Mononuclear cell (primary cell): ENCODE measurements around the gene CCL23. TPM values are rescaled to one million over a fixed set of nuclear protein-coding genes. Genes with fewer than 3 reads are reported as not detected.

Experiments used
- H3K27me3 ChIP-seq: 2 replicates; pipeline ENCODE4 v1.6.0; 2011; ENCODE audit warnings: low read length, control low read depth; ENCODE audit not compliant: insufficient read depth
- H3K4me1 ChIP-seq: 2 replicates; pipeline ENCODE4 v1.5.1; 2011; ENCODE audit warnings: mild to moderate bottlenecking, low read length, control low read depth; ENCODE audit not compliant: insufficient read depth
- H3K4me3 ChIP-seq: 2 replicates; pipeline ENCODE4 v1.5.1; 2011; ENCODE audit warnings: mild to moderate bottlenecking, low read length, moderate library complexity
- H3K9me3 ChIP-seq: 2 replicates; pipeline ENCODE4 v1.5.1; 2011; ENCODE audit warnings: low read depth, mild to moderate bottlenecking, control low read depth, low read length
- total RNA-seq: library from RNA; depleted of rRNA; stranded (reverse); fragments of >200 nt; gene quantifications from one replicate; pipeline ENCODE4 v1.2.3, GENCODE V29; 2012

Gene CCL23
- total RNA-seq, 1 donor: not detected

DNA sequence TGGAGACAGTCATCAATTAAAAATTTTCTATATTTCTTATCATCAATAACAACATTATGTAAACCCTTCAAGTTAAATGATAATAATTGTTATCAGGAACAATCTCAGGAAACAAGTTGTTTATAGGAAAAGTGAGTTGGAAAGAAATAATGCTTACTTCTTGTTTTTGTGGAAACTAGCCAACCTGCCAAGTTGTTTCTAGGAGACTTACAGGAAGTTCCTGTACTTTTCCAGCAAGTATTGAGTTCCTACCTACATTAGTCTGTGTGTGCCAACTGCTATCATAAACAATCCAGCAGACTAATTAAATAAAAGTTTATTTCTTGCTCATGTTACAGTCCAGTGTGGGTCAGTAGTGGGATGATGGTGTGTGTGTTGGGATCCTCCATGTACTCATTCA, 29.6 kb downstream of the CCL23 start:
- Histone ChIP-seq H3K4me1 (no peaks in the 10 kb centered on the region), H3K9me3 (no peaks in the 10 kb centered on the region), H3K27me3 (no peaks in the 10 kb centered on the region), H3K4me3 (no peak overlapping the region)

DNA sequence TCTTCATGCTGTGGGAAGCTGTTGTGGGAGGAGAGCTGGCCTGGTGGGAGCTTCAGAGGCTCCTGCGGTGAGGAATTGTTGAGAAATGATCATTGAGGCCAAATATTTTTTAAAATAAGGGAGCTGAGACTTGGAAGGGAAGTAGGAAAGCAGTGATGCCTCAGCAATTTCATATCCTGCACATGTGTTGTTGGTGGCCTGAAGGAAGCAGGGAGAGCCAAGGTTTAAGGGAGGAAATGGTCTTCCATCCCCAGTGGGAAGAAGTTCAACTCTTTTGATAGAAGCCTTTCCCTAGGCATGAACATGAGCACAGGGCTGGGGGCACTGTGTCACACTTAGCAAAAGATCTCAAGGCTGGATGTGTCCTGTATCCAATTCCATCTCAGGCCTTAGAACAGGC, 31.1 kb downstream of the CCL23 start, which contains the start of gene CCL14:
CCL14 (minus strand) TSS at position 87 of the 400 bp plus-strand sequence; CDS start at position 7, 80 bp downstream.
- Histone ChIP-seq H3K9me3 (no peaks in the 10 kb centered on the region), H3K4me1 (no peaks in the 10 kb centered on the region), H3K4me3 (no peak within 1 kb of the TSS), H3K27me3 (no peaks in the 10 kb centered on the region)

GRCh38 chr17:35984140-35984539, 33.6 kb downstream of the CCL23 start:
- no peak overlapping the region for H3K4me3 ChIP-seq
- no peaks in the 10 kb centered on the region for H3K9me3 ChIP-seq
- H3K4me1 ChIP-seq: no peaks in the 10 kb centered on the region
- no peaks in the 10 kb centered on the region for H3K27me3 ChIP-seq

DNA sequence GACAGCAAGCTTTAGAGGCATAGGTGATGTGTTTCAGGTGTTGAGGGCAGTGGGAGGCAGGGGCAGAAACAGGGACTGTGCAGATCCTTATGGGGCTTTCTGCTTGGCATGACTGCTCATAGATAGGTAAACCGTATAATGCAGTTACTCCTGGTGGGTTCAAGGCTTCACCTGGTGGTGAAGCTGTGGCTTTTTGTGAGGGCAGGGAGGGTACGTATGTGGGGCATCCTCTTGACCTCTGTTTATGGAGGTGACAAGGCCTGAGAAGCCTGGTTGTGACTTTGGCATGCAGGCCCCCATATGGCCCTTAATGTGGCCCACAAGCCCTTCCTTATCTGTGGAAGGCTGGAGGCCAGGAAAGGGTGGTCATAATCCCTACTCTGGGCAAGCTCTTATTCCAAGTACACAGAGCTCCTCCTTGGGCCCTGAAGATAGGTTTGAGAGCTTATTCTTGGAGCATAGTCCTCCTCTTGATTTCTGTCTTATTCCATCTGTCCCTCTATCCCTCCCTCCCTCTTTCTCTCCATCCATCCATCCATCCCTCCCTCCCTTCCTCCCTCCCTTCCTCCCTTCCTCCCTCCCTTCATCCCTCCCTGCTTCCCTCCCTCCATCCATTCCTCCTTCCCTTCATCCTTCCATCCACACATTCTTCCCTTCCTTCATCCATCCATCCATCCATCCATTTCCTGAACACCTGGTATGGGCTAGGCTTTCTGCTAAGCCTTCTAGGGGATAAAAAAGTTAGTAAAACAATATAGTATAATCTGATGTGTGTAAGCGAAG, 35.2 kb downstream of the CCL23 start:
- H3K27me3 ChIP-seq: no peaks in the 10 kb centered on the region
- no peak overlapping the region for H3K4me3 ChIP-seq
- no peaks in the 10 kb centered on the region for H3K9me3 ChIP-seq
- H3K4me1 ChIP-seq: no peaks in the 10 kb centered on the region

DNA sequence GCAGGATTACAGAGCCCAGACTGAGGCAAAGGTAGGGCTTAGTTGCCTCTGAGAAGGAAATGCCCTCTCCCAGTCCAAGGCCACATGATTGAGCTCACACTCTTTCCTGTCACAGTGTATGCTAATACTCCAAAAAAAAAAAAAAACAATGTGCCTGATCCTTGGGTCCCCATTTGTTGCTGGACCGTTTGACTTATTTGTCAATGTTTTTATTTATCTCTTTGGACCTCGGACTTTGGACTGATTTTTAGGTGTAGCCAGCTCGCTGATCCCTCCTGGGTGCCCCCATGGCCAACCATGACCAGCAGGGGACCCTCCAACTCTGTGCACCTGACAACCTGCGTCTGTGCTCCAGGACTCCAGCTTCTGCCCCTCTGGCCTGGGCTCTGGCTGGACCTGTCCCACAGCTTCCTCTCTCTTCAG, 35.9 kb downstream of the CCL23 start:
- H3K4me3 ChIP-seq: no peak overlapping the region
- H3K27me3 ChIP-seq: no peaks in the 10 kb centered on the region
- H3K9me3 ChIP-seq: no peaks in the 10 kb centered on the region
- H3K4me1 ChIP-seq: no peaks in the 10 kb centered on the region

- Histone ChIP-seq H3K27me3 (no peaks in the 10 kb centered on the region), H3K4me3 (no peak within 1 kb of the TSS), H3K9me3 (no peaks in the 10 kb centered on the region), H3K4me1 (no peaks in the 10 kb centered on the region)
These were observed 36.5 kb downstream of the CCL23 start, which contains the start of gene CCL16 for GRCh38 chr17:35981246-35981645. Gene CCL16, minus strand, starts transcription at chr17:35981497. Its CDS starts 77 bp downstream, at chr17:35981420.

DNA sequence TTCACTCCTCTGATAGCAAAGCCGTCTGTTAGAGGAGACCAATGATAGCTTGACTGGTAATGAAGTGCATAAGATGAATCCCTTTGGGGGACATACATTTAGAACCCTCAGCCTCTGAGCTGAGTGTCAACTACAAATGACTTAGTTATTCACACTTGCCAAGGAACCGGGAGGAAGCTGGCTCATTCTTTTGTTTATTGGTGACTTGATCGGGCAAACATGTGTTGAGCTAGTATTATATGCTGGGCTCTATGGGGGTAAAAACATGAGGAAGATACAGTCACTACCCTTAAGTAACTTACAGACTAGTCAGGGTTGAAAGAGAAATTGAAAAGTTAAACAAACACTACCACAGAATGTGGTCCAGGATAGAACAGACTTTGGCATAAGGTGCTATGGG, 39.4 kb downstream of the CCL23 start:
- no peak overlapping the region for H3K4me3 ChIP-seq
- no peaks in the 10 kb centered on the region for H3K9me3 ChIP-seq
- no peaks in the 10 kb centered on the region for H3K4me1 ChIP-seq
- H3K27me3 ChIP-seq: no peaks in the 10 kb centered on the region

DNA sequence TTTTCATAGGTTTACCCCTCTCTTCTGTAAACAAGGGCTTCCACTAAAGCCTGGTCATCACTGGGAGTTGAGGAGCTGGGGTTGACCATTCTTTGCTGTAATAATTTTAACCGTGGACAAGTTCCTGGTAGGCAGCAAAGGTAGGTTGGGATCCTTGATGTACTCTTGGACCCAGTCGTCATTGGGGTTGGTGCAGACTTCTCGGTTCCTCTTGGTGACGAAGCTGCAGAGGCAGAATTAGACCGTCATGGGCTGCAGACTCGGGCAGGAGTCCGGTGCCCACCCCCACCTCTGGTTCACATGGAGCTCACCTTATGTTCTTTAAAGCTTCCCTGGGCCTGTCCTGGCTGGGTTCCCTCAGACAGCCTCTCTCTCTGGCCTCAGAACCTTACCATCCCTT, 40.3 kb downstream of the CCL23 start:
- Histone ChIP-seq H3K4me1 (no peaks in the 10 kb centered on the region), H3K9me3 (no peaks in the 10 kb centered on the region), H3K27me3 (no peaks in the 10 kb centered on the region), H3K4me3 (no peak overlapping the region)

- H3K9me3 ChIP-seq: no peaks in the 10 kb centered on the region
- H3K27me3 ChIP-seq: no peaks in the 10 kb centered on the region
- H3K4me1 ChIP-seq: peaks cover 5% of the 10 kb centered on the region
- no peak overlapping the region for H3K4me3 ChIP-seq
These were observed 44.2 kb downstream of the CCL23 start for GRCh38 chr17:35973333-35974260.

- no peaks in the 10 kb centered on the region for H3K9me3 ChIP-seq
- peaks cover 5% of the 10 kb centered on the region for H3K4me1 ChIP-seq
- no peaks in the 10 kb centered on the region for H3K27me3 ChIP-seq
- H3K4me3 ChIP-seq: no peak overlapping the region
These were observed 44.8 kb downstream of the CCL23 start for GRCh38 chr17:35972945-35973332.

GRCh38 chr17:35972535-35972934, 45.2 kb downstream of the CCL23 start:
- Histone ChIP-seq H3K27me3 (no peaks in the 10 kb centered on the region), H3K4me3 (no peak overlapping the region), H3K9me3 (no peaks in the 10 kb centered on the region), H3K4me1 (peaks cover 5% of the 10 kb centered on the region)

- Histone ChIP-seq H3K27me3 (no peaks in the 10 kb centered on the region), H3K9me3 (no peaks in the 10 kb centered on the region), H3K4me3 (no peak overlapping the region), H3K4me1 (peaks cover 5% of the 10 kb centered on the region)
These were observed 45.7 kb downstream of the CCL23 start for GRCh38 chr17:35972066-35972465.

DNA sequence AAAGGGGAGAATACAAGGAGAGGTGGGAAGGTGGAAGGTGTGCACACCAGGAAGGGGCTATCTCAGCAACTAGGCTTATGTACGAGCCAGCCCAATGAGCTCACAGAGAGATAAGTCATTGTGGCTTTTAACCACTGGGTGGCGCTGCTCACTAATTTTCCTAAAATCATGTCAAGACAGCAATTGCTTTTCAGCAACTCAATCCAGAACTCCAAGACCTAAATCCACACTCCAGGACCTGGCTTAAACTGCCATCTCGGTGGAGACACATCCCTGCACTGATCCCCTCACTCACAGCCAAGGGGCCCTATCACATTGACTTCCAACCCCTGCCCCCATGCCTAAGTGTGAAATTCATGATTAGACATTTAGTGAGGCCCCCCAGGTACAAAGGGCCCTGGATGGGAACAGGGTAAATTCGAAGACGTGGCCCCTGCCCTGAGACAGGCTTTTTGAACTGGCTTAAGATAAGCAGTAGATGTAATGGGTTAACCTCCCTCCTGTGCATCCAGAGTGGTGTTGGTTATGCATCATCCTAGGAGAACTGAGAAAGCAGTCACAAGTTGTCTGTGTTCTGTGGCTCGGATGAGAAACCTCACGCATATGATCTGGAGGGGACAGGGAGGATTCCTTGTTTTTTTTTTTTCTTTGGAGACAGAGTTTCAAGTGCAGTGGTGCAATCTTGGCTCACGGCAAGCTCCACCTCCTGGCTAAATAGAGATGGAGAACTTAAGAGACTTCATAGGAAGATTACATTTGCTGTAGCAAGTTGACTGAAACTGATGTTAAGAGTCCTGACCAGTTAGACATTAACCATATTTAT, 48.0 kb downstream of the CCL23 start:
- Histone ChIP-seq H3K4me1 (peaks cover 5% of the 10 kb centered on the region), H3K9me3 (no peaks in the 10 kb centered on the region), H3K4me3 (no peak overlapping the region), H3K27me3 (no peaks in the 10 kb centered on the region)

- H3K4me3 ChIP-seq: no peak overlapping the region
- H3K9me3 ChIP-seq: no peaks in the 10 kb centered on the region
- H3K4me1 ChIP-seq: peaks cover 5% of the 10 kb centered on the region
- H3K27me3 ChIP-seq: no peaks in the 10 kb centered on the region
These were observed 49.2 kb downstream of the CCL23 start for GRCh38 chr17:35968520-35969054.
